ENCODE measurements around the gene NDUFA9. TPM values are rescaled to one million over a fixed set of nuclear protein-coding genes. Genes with fewer than 3 reads are reported as not detected.

Gene NDUFA9
- total RNA-seq, 2 experiments from 2014 or later, result 72.0 to 123 TPM

DNA sequence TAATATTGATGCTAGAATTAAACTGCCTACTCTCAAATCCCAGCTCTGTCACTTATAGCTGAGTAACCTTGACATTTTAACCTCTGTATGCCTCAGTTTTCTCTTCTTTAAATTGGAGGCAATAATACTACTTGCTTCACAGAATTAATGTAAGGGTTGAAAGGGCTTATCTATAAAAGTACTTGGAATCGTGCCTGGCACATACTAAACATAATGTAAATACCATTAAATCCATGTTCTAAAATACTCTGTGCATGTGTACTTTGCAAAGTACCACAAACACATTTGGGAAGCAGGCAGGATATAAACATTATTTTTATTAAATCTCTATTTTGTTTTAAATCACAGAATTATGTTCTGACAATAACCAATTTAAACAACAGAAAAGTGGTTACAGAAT is 45.0 kb upstream of the NDUFA9 start:
- ChIA-PET POLR2A (interaction anchor here (1.1 kb wide), 1 partner anchor 12 kb away, joined by 3 read pairs; no protein-coding TSS in a partner anchor), CTCF (ENCODE audit: unreplicated experiment) (no interaction called here)
- H3K79me2 ChIP-seq (ENCODE audit: insufficient read depth, low read depth, low read length), result peaks cover 14% of the 10 kb centered on the region; the same call in 1 of the 2 replicates
- no peaks in the 10 kb centered on the region for H3K9me2 ChIP-seq (ENCODE audit: insufficient read depth, low read length)
- H3K4me3 ChIP-seq (ENCODE audit: low read depth, low read length, poor library complexity, severe bottlenecking), result no peak overlapping the region
- no peaks in the 10 kb centered on the region for H3K9me3 ChIP-seq (ENCODE audit: low read length)
- no peak for TF ChIP-seq EZH2phosphoT487 (IDR thresholded peaks at IDR 0.05; ENCODE audit: borderline replicate concordance, low read depth, low read length)
- TF ChIP-seq, protein P1, sequence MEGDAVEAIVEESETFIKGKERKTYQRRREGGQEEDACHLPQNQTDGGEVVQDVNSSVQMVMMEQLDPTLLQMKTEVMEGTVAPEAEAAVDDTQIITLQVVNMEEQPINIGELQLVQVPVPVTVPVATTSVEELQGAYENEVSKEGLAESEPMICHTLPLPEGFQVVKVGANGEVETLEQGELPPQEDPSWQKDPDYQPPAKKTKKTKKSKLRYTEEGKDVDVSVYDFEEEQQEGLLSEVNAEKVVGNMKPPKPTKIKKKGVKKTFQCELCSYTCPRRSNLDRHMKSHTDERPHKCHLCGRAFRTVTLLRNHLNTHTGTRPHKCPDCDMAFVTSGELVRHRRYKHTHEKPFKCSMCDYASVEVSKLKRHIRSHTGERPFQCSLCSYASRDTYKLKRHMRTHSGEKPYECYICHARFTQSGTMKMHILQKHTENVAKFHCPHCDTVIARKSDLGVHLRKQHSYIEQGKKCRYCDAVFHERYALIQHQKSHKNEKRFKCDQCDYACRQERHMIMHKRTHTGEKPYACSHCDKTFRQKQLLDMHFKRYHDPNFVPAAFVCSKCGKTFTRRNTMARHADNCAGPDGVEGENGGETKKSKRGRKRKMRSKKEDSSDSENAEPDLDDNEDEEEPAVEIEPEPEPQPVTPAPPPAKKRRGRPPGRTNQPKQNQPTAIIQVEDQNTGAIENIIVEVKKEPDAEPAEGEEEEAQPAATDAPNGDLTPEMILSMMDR (conservative IDR thresholded peaks at IDR 0.05; ENCODE audit: low read length), result no peak
- no peak overlapping the region for H3K4me2 ChIP-seq (ENCODE audit: low read length)
- H3K27ac ChIP-seq (ENCODE audit: low read depth, low read length, poor library complexity, severe bottlenecking), result no peak overlapping the region
- no peaks in the 10 kb centered on the region for H4K20me1 ChIP-seq (ENCODE audit: insufficient read depth, low read length)
- BruUV-seq (replicated peaks), result no TSS peak
- H3K4me1 ChIP-seq (ENCODE audit: insufficient read depth, low read length, poor library complexity, severe bottlenecking), result no peaks in the 10 kb centered on the region
- no peak overlapping the region for H2AFZ ChIP-seq (ENCODE audit: low read length)
- intact Hi-C loops (cut with micrococcal nuclease; ENCODE audit: unreplicated experiment), result loop anchor here (1.0 to 2.0 kb wide), 2 partner anchors 45 to 66 kb away; partner anchors contain the start of genes AKAP3, NDUFA9 and RAD51AP1
- no peak for DNase-seq (ENCODE audit: low spot score)
- H3K36me3 ChIP-seq (ENCODE audit: insufficient read depth, low read length), result no peaks in the 10 kb centered on the region

DNA sequence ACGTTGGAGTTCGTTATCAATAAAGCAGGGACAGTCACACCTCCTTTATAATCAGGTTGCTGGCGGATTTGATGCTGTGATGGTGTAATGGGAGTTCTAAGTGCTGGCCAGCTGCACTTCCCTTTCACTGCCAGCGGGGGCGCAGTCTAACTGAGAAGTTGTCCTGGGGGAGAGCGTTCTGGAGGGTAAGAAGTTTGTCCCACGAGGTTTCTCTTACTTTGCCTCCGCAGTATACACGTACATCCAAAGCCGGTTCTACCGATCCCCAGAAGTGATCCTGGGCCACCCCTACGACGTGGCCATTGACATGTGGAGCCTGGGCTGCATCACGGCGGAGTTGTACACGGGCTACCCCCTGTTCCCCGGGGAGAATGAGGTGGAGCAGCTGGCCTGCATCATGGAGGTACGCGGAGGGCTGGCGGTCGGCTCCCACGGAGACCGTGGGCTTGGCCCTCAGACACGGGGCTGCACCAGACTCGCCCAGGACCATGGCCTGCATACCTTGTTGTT is 44.2 kb upstream of the NDUFA9 start:
- no peak overlapping the region for H3K27ac ChIP-seq (ENCODE audit: low read depth, low read length, poor library complexity, severe bottlenecking)
- no TSS peak for BruUV-seq (replicated peaks)
- H2AFZ ChIP-seq (ENCODE audit: low read length), result peak overlapping the region; percentile 93
- peak overlapping the region; percentile 83 for H3K4me3 ChIP-seq (ENCODE audit: low read depth, low read length, poor library complexity, severe bottlenecking)
- no peaks in the 10 kb centered on the region for H3K36me3 ChIP-seq (ENCODE audit: insufficient read depth, low read length)
- intact Hi-C loops (cut with micrococcal nuclease; ENCODE audit: unreplicated experiment), result loop anchor here (1.0 to 2.0 kb wide), 2 partner anchors 44 to 66 kb away; partner anchors contain the start of genes AKAP3, NDUFA9 and RAD51AP1
- H3K9me3 ChIP-seq (ENCODE audit: low read length), result no peaks in the 10 kb centered on the region
- H3K79me2 ChIP-seq (ENCODE audit: insufficient read depth, low read depth, low read length), result peaks cover 14% of the 10 kb centered on the region; the same call in 1 of the 2 replicates
- H3K9me2 ChIP-seq (ENCODE audit: insufficient read depth, low read length), result no peaks in the 10 kb centered on the region
- DNase-seq (ENCODE audit: low spot score), result peak; percentile 89
- ChIA-PET POLR2A (interaction anchor here (1.0 to 1.1 kb wide), 2 partner anchors 13 to 44 kb away, joined by 3 read pairs; no protein-coding TSS in a partner anchor), CTCF (ENCODE audit: unreplicated experiment) (no interaction called here)
- H3K4me2 ChIP-seq (ENCODE audit: low read length), result peak overlapping the region; percentile 72
- TF ChIP-seq, protein P1 (conservative IDR thresholded peaks at IDR 0.05; ENCODE audit: low read length), result peak; percentile 97
- TF ChIP-seq EZH2phosphoT487 (IDR thresholded peaks at IDR 0.05; ENCODE audit: borderline replicate concordance, low read depth, low read length), result no peak
- H4K20me1 ChIP-seq (ENCODE audit: insufficient read depth, low read length), result no peaks in the 10 kb centered on the region
- H3K4me1 ChIP-seq (ENCODE audit: insufficient read depth, low read length, poor library complexity, severe bottlenecking), result no peaks in the 10 kb centered on the region

- H3K4me2 ChIP-seq (ENCODE audit: low read length), result no peak overlapping the region
- TF ChIP-seq EZH2phosphoT487 (IDR thresholded peaks at IDR 0.05; ENCODE audit: borderline replicate concordance, low read depth, low read length), result no peak
- TF ChIP-seq, protein P1 (conservative IDR thresholded peaks at IDR 0.05; ENCODE audit: low read length), result no peak
- DNase-seq (ENCODE audit: low spot score), result no peak
- H4K20me1 ChIP-seq (ENCODE audit: insufficient read depth, low read length), result no peaks in the 10 kb centered on the region
- no peak overlapping the region for H3K27ac ChIP-seq (ENCODE audit: low read depth, low read length, poor library complexity, severe bottlenecking)
- H3K79me2 ChIP-seq (ENCODE audit: insufficient read depth, low read depth, low read length), result peaks cover 14% of the 10 kb centered on the region; the same call in 1 of the 2 replicates
- CTCF ChIA-PET (ENCODE audit: unreplicated experiment), result no interaction called here
- no peaks in the 10 kb centered on the region for H3K9me2 ChIP-seq (ENCODE audit: insufficient read depth, low read length)
- intact Hi-C loops (cut with micrococcal nuclease; ENCODE audit: unreplicated experiment), result no loop called here
- no TSS peak for BruUV-seq (replicated peaks)
- H3K4me1 ChIP-seq (ENCODE audit: insufficient read depth, low read length, poor library complexity, severe bottlenecking), result no peaks in the 10 kb centered on the region
- no peak overlapping the region for H3K4me3 ChIP-seq (ENCODE audit: low read depth, low read length, poor library complexity, severe bottlenecking)
- POLR2A ChIA-PET, result interaction anchor here (0.7 to 0.9 kb wide), 2 partner anchors 10 kb away, joined by 3 read pairs; no protein-coding TSS in a partner anchor
- H2AFZ ChIP-seq (ENCODE audit: low read length), result no peak overlapping the region
- H3K9me3 ChIP-seq (ENCODE audit: low read length), result no peaks in the 10 kb centered on the region
- peaks cover 7% of the 10 kb centered on the region; the same call in 1 of the 2 replicates for H3K36me3 ChIP-seq (ENCODE audit: insufficient read depth, low read length)
These were observed 41.9 kb upstream of the NDUFA9 start for GRCh38 chr12:4607056-4607455.
